Stimulated activated CD8-positive, alpha-beta memory T cell treated with anti-CD3 and anti-CD28 coated beads, Interleukin-12 subunit alpha, Interleukin-12 subunit beta, amount 100 ng/mL, for 4 hours (primary cell): Measurements from ENCODE around the gene FKBP4.

Experiments used
- DNase-seq: peaks from one replicate; pipeline ENCODE4 v3.0.0-alpha.2; 2020; ENCODE audit warnings: low read depth

Gene FKBP4

GRCh38 chr12:2853626-2854025, 58.9 kb downstream of the FKBP4 start:
- no peak for DNase-seq
